Stimulated activated CD4-positive, alpha-beta T cell treated with anti-CD3 and anti-CD28 coated beads, TNF-alpha, amount 100 ng/mL, for 4 hours (primary cell): ENCODE results near the gene RMI1.

Experiments
- DNase-seq, 3 experiments: peaks; one replicate each; pipeline ENCODE4 v3.0.0-alpha.2; 2020; ENCODE audit warnings: low read depth in 3 of 3

RMI1 gene

DNA sequence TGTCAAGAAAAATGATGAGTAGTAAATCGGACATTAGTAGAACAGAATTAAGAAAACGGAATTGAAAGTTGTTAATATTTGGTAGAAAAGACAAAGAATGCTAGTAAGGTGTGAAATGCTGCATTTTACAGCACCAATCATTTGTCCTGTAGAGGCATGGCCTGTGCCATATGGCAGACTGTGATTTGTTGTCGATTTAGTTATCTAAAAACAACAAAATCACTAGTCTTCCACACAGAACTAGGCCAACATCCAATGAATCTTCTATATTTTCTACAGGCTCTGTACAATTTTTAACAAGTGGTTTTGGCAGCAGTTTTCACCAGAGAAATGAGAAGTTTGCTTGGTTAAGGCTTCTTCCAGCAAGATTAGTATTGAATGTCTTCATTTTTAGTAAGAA is 11.0 kb upstream of the RMI1 start:
- DNase-seq: no peak

DNA sequence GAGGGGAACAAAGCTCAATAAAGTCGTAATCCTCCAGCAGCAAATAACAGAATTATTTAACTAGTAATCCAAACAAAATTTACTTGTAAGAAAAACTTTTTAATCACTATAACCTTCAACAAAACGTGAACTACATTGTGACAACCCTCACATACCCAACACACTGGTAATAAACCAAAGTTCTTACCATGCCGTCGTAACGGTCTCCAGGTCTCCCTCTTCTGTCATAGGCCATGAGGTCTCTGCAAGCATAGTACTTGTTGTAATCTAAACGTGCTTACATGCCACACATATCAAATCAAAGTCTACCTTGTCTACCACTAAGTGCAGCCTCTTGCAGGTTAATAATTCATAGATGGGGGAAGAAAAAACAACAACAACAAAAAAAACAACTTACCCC is 9.1 kb upstream of the RMI1 start:
- no peak for DNase-seq

DNA sequence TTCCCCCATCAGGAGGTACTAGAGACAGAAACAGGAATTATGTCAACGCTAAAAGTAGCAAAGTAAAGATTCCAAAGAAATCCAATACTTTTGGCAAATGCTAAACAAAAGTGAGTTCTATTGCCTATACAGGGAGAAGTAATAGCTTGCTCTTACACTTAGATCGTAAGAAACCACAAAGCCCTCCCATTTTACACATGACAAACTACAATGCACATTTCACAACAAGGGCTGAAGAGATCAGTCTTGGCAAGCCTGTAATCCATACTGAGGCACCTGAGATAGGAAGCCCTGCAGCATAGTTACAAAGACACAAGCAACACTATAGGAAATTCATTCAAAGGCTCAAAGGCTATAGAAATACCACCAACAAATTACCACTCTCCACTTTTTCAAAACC is 8.3 kb upstream of the RMI1 start:
- no peak for DNase-seq

DNA sequence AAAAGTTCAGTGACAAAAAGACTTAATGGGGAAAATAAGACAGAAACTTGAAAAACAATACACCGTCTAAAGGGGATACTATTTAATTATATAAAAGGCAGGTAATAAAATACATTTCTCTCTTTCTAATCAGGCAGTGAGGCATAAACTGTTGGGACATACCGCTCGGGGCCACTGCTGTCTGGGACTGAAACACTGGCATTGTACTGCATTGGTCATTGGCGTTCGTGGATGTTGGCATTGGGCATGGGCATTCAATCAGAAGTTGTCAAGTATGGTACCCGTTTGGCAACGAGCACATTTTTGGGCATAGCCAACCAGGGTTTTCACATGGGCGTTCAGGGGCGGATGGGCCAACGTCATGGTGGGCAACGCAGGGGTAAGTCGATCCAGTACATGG is 5.3 kb upstream of the RMI1 start:
- no peak for DNase-seq

DNA sequence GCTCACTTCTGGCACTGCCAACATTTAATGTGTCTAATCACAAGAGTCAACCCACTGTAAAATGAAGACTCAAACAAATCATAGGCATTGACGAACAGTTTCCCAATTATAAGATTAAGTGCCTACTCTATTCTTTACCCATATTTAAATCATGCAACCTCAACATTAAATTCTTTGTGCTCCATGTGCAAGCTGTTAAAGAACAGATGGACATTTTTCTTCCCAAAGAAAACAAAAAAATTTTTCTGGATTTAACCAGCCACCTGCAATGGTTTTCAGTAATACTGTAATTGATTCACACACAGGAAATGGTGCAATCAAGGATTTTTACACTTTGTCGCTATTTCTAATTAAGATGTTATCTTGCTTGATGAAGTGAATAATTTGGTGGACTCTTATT is 4.2 kb upstream of the RMI1 start:
- no peak for DNase-seq

DNA sequence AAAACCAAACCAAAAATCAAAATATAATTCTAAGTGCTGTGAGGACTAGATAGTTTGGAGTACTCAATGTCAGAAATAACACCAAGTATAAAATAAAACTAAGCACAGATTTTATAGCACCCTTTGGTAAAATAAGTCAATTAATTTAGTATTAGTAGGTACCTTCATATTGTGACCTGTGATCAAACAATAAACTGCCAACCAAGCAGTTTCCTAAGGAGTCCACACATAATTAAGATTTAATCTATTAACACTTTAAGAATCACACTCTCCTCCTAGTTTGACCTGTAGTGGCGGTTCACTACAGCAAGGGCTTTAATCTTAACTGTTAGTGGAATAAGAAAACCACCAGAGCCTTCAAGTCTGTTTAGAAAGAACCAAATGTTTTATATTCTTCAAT is 3.4 kb upstream of the RMI1 start:
- no peak for DNase-seq

DNA sequence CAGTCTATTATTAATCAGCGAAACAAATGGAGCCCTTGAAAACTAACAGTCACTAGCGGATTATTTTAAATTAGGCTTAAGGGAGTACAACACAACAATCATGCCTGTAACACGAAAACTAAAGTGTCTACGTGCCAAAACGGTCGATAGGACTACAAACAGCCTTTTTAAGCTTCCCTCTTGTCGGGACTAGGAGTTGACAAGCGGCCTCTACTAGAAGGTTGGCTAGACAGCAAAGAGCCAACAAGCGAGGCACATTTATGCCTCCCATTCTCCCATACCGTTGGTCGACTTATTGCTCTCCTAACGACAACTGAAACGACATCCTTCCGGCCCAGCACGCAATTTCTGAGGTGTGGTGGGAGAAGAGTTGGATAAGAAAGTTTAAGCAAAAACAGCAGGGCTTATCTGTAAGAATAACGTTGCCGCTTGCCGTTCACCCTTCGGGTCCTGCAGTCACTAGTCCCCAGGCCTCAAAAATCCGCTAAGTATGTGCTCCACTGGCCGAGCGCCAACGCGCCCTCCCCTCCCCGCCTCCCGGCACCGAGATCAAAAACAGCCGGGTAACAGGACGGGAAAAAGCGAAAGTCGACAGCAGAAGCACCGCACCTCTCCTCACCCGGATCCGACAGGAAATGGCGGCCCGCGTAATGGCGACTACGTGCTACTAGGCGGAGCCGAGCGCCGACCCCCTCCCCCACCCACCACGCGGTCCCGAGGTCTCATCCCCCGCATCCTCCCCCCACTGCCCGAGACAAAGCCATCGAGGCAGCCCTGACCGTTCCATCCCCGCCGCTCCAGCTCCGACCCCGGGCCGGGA is 1.4 kb upstream of the RMI1 start:
- peak; percentile 78 to 83 (median 79) for DNase-seq

DNA sequence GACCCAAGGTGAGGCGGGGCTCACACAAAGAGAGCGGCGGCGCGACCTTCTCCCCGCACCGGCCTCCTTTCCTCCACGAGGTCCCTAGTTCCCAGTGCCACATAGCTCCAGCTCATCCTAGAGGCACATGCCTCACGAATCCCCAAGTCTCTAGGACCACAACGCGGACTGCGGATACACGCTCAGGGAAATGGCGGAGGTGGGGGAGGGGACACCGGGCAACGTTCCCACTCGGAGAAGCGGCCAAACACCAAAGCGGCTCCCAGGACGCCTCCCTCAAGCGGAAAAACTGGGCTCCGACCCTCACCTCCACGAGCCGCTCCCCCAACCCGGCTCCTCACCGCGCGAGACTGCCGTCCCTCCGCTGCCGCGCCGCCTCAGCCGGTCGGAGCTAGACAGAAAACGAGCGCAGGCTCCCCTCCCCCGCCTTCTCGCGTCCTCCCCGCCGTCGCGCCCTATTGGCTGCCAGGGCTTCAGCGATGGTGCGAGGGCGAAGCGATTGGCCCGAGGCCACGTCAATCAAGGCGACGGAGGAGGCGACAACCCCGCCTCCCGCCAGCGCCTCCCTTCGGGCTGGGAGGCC is 702 bp upstream of the RMI1 start, which contains the start of gene HNRNPK:
Gene HNRNPK (minus strand): TSS at position 404 of the 583 bp plus-strand sequence. CDS start 1,963 bp downstream, outside the sequence.
- DNase-seq: peak; percentile 98 to 100 (median 99)

DNA sequence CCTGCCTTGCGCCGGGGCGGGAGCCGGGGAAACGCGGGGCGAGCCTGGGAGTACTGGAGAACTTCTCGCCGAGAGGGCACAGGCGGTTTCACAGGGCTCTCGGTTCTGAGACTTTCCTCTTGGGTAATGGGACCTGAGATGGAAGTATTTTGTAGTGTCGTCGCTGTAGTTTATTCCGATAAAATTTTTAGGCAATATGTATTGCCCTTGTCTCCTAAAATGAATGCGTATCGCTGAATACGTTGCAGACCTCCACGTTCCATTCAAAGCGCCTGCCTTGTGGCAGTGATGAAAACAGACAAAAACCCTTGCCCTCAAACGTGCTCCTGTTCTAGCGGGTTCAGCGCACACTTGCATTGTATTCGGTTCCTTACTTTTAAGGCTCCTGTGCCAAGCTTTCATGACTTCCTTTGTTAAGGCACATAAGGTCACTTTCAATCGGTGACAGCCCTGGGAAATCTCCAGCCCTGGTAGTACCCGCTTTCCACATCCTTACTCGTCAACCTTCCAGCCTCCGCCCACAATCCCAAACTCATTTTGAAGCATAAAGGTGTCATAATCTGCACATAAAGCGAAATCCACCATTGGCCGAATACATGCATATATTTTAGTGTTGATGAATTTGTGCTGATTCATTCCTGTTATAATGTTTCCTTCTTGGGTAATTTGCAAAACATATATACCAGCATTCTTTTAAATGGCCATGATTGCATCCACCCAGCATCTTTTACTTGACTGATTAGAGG is 694 bp downstream of the RMI1 start:
- DNase-seq: no peak

DNA sequence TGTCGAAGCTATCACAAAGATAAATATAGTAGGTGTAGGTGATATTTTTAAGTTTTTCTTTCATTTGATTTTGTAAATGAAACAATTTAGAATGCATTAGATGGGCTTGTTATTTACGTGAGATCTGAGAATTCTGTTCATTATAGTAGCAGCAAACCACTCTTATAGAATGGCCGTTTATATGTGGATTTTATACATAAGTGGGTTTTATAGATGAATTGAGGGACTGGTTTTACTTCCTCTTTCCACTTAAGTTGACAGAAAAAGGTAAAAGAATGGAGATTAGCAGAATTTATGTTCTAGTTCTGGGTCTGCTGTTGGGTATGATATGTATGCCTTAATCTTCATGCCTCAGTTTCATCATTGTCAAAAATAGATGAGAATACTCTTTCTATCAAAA is 5.6 kb downstream of the RMI1 start:
- DNase-seq: no peak

DNA sequence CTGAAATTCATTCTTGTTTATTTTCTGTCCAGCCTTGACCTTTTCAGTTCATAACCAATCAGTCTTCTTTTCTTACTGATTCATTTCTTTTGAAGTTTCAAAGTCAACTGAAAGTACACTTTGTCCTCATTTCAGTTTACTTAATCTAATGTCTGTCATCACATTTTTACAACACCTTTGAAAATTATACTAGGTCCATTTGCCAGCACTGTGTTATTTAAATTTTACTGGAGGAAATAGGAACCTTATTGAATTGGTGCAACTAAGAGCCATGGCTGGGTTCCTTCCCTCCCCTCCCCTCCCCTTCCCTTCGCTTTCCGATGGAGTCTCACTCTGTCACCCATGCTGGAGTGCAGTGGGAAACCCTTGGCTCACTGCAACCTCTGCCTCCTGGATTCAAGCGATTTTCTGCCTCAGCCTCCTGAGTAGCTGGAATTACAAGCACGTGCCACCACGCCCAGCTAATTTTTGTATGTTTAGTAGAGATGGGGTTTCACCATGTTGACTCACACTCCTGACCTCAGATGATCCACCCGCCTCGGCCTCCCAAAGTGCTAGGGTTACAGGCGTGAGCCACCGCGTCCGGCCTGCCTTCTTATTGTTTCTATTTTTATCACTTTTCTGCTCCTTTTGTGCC is 6.3 kb downstream of the RMI1 start:
- no peak for DNase-seq

DNA sequence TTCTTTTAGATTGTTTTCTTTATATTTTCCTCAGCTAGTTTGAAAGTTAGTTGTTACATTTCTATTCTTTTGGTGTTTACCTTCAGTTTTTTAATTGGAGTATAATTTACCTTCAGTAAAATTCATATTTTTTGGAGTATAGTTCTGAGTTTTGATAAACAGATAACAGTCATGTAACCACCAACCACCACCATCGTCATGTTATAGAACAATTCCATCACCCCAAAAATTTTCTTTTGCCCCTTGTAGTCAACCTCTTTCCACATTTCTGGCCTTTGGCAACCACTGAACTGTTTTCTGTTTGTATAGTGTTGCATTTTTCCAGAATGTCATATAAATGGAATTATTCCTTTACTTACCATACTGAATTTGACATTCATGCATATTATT is 6.8 kb downstream of the RMI1 start:
- DNase-seq: no peak

DNA sequence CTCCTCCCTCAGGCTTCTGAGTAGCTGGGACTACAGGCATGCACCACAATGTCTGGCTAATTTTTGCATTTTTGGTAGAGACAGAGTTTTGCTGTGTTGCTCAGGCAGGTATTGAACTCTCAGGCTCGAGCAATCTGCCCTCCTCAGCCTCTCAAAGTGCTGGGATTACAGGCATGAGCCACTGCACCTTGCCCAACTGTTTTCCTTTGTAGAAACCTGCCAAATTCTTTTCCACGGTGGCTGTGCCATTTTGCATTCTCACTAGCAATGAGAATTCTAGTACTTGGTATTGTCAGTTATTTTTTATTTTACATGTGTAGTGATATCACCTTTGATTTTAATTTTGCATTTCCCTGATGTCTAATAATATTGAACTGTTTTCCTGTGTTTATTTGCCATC is 7.8 kb downstream of the RMI1 start:
- DNase-seq: no peak

DNA sequence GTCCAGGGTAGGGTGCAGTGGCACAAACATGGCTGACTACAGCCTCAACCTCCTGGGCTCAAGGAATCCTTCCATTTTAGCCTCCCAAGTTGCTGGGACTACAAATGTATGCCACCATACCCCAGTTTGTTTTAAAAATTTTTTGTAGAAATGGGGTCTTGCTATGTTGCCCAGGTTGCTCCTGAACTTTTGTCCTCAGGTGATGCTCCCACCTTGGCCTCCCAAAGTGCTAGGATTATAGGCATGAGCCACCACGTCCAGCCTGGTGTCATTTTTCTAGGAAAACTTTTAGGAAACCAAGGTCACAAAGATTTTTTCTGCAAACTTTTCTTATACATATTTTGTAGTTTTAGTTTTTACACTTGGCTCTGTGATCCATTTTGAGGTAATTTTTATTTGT is 10.8 kb downstream of the RMI1 start:
- DNase-seq: no peak

DNA sequence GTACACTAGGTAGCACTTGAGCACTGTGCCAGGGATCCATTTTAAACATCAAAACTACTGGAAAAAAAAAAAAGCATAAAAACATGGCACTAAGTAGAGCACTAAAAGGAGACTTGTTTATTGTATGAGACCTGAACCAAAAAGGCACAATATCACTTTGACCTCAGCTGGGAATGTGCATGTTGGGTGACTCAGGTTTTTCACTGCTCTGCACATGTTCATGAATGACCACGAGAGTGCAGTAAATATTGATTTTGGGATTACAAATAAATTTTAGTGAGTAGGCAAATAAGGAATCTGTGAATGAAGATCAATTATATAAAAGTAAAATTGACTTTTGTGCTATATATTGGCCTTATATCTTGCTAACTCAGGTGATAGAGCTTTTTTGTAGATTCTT is 11.8 kb downstream of the RMI1 start:
- no peak for DNase-seq

DNA sequence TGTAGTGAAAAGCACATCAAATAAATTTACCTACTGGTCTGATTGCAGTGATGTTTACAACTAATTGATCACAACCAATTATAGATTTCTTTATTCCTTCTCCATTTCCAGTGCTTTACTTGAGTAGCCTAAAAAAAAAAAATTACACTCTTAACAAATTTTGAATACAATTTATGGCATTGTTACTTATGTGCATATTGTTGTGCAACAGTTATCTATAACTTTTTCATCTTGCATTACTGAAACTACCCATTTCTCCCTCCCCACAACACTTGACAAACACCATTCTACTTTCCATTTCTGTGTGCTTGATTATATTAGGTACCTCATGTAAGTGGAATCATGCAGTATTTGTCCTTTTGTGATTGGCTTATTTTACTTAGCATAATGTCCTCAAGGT is 12.3 kb downstream of the RMI1 start:
- DNase-seq: no peak

DNA sequence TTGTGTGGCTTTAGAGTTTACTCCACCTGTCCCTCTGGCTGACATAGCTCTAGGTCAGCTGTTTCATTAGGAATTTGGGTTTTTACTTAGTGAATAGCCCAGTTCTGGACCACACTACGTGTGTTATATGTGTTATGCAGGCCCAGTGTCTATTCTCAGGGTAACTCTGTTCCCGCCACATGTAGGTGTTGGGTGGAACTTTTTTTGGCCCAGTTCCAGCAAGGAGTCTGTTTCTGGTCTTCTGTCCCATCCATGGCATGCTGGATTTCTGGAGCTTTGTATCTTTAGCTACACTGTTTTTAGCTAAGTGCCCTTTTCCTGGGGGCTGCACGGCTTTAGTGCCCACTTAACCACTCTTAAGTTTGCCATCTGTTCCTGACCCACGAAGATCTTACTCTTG is 15.5 kb downstream of the RMI1 start:
- DNase-seq: no peak

DNA sequence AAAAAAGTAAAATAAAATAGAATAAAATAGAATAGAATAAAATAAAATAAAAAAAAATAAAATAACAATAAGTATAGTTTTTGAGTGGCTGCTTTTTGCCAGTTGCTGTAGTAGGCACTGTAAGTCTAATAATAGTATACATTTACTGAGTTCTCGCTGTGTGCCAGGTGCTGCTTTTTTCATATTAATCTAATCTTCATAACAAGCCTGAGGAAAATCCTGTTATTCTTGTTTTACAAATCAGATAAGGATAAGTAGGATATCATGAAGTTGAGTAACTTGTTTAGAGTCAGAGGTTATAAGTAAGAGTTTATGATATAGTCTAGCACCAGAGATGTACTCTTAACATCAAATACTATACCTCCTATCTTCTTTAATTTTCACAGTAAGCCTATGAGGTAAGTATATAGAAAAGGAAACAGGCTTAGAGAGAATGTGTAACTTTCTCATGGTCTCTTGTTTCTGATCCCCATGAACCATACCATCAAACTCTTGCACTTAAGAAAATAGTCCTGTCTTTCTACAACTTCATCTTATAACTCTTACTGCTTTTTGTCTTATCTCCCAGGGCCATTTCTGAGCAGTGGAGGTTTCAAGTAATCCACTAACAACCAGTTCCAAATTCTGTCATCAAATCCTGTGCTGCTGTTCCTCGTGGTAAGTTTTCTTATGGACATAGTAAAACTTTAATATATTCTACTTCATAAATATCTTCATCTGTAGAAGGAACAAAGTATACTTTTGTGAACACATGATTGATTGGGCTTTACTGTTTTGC is 18.7 kb downstream of the RMI1 start:
- DNase-seq: no peak

DNA sequence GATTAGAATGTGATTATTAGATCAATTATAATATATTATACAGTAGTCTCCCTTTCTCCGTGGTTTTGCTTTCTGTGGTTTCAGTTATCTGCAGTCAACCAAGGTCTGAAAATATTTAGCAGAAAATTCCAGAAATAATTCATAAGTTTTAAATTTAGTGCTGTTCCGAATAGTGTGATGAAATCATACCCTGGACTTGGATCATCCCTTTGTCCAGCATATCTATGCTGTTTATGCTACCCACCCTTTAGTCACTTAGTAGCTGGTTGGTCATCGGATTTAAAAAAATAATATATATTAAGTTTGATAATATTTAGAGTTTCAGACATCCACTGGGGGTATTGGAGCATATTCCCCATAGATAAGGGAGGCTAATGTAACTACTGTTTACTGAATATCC is 19.6 kb downstream of the RMI1 start:
- no peak for DNase-seq

DNA sequence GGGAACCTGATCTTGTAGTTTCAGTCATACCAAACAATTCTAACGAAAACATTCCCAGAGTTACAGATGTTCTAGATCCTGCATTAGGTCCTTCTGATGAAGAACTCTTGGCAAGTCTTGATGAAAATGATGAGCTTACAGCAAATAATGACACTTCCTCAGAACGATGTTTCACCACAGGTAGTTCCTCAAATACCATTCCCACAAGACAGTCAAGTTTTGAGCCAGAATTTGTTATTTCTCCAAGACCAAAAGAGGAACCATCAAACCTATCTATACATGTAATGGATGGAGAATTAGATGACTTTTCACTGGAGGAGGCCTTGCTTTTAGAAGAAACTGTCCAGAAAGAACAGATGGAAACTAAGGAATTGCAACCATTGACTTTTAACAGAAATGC is 21.0 kb downstream of the RMI1 start:
- no peak for DNase-seq

DNA sequence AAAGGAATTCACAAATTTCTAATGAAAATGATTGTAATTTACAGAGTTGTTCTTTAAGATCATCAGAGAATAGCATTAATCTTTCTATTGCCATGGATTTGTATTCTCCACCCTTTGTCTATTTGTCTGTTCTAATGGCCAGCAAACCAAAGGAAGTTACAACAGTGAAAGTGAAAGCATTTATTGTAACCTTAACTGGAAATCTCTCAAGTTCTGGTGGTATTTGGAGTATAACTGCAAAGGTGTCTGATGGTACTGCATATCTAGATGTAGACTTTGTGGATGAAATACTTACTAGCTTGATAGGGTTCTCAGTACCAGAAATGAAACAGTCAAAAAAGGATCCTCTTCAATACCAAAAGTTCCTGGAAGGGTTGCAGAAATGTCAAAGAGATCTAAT is 21.7 kb downstream of the RMI1 start:
- DNase-seq: no peak

DNA sequence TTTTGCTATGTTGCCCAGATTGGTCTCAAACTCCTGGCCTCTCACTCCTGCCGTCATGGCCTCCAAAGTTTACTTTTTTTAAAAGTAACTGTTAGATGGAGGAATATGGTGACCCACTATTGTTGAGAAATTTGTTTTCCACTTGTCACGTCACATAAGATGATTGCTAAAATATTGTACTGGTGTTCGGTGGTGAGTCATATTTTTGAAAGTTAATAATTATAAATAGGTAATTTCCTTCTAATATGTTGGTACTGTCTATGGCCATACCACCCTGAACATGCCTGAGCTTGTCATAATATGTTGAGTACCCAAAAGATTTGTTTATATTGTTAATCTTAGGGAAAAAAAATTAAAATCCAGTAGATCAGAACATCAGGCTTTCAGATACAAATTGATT is 22.6 kb downstream of the RMI1 start:
- DNase-seq: no peak
